ENCODE measurements around the gene KCTD7.
"Not testable (repeated sequence)": the region's sequence is repeated elsewhere in the genome, so short reads cannot be mapped to it uniquely, and the experiment has no call there.

The KCTD7 gene

DNA sequence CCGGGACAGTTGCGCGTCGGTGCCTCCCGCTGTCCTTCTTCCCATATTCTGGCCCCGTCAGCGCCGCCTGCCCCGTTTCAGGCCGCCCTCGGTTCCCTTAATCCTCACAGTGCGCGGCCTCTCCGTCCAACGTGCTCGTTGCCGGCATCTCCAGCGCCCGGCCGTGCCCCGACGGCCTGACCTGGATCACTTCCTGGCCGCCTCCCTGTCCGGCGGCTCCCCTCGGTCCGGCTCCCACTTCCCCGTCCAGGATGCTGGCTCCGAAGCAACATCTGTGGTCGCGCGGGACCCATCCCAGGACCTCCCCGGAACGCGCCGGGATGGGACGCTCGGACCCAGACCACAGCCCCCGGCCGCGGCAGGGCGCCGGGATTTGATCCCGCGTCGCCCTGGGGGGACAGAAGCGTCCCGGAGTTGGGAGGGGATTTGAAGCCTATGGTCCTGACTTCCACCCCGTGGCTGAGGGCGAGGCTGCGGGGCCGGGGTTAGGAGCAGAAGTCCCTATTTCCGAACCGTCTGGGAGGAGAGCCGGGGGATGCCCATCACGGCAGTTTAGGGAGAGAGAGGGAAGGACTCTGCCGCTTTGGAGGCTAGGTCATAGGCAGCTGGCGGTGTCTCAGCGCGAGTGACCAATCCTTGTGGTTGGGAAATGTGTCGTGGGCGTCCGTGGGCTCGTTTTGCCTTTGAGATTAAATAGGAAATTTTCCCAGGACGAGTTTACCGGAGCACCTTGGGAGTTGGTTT lies 53.8 kb downstream of the KCTD7 start:
- DNase-seq (ENCODE audit: low read depth) = no peak

DNA sequence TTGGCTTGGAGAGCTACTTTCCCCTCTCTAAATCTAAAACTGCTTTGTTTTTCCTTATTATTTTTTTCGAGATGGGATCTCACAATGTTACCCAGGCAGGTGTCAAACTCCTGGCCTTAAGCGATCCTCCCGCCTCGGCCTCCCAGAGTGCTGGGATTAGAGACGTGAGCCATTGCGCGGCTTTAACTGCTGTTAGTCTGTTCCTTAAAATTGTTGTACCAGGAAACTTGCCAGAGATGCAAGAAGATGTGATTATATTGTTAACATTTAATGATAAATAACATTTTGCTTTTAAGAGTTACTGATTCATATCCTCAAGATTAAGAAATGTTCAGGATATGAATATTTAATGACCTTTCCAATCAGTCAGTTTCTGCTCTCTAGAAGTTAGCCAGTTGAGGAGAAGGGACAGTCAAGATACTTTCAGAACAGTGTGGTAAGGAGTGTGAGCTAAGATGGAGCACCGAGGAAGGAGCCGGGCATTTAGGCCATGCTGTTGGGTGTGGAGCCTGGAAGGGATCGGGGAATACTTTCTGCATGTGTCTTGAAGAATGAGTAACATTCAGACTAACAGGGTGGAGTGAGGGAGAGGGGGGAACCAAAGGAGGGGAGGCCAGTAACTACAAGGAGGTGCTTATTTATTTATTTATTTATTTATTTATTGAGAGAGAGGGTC lies 54.6 kb downstream of the KCTD7 start:
- DNase-seq (ENCODE audit: low read depth) = not testable (repeated sequence)

DNA sequence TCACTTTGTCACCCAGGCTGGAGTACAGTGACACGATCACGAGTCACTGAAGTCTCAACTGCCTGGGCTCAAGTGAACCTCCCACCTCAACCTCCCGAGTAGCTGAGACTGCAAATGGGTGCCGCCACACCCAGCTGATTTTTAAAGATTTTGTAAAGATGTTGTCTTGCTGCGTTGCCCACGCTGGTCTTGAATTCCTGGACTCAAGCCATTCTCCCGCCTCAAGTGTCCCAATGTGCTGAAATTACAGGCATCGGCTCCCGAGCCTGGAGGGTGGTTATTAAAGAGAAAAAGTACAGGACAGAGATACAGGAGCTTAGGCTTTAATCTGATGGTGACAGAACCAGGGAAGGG lies 55.1 kb downstream of the KCTD7 start:
- DNase-seq (ENCODE audit: low read depth) = no peak

DNA sequence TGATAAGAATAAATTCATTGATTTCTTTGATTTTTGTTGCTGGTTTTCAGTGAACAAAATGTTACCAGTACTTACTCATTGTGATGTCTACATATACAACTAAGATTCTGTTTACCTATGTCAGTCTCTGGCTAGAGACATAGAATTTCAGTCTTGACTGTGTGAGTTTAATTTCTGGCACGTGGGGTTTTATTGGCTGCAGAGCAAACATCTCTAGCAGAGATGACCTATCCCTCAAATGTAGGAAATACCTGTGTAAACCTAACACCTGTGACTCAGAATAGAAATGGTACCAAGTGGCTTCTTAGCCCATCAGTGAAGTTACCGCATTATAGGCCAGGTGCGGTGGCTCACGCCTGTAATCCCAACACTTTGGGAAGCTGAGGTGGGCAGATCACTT lies 57.0 kb downstream of the KCTD7 start:
- DNase-seq (ENCODE audit: low read depth) = not testable (repeated sequence)

- no peak for DNase-seq (ENCODE audit: low read depth)
These were observed 58.5 kb downstream of the KCTD7 start for GRCh38 chr7:66687186-66687585.

GRCh38 chr7:66687672-66688071 lies 59.0 kb downstream of the KCTD7 start:
- DNase-seq (ENCODE audit: low read depth) = not testable (repeated sequence)

DNA sequence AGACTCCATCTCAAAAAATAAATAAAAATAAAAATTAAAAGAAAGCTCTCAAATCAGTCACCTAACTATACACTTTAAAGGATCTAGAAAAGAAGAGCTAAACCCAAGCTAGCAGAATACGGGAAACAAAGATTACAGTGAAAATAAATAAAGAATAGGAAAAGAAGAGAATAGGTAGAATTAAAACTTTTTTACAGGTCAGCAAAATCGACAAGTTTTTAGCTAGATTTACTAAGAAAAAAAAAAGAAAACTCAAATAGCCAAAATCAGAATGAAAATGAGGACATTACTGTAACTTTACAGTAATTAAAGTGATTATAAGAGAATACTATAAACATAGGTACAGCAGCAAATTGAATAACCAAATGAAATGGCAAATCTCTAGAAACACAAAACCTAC lies 60.4 kb downstream of the KCTD7 start:
- no peak for DNase-seq (ENCODE audit: low read depth)

DNA sequence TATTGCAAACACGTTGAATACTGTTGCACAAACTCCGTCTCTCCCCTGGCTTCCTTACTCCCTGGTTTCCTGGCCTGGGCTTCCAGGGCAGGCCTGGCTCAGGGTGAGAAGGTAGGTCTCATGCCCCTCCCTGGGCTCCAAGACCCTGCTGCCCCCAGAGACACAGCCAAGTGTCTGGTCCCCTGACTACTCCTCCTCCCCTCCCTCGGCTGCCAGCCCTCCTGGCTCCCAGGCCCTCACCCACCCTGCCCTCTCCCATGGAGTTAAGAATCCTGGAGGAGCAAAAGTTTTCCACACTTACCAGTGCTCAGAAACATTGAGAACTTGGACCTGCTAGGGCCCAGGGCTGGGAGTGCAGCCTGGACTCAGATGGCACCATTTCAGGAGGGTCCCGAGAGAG lies 64.7 kb downstream of the KCTD7 start:
- DNase-seq (ENCODE audit: low read depth) = no peak
